ENCODE measurements around the gene ATP1A4.

Gene ATP1A4

GRCh38 chr1:160178731-160179130 is 27.3 kb downstream of the ATP1A4 start:
- DNase-seq = no peak

- no peak for DNase-seq
These were observed 27.9 kb downstream of the ATP1A4 start for GRCh38 chr1:160179336-160179735.

- DNase-seq = no peak
These were observed 34.8 kb downstream of the ATP1A4 start for GRCh38 chr1:160186246-160186645.

GRCh38 chr1:160186729-160187128 is 35.3 kb downstream of the ATP1A4 start:
- peak; percentile 59 for DNase-seq

GRCh38 chr1:160187407-160187806 is 36.0 kb downstream of the ATP1A4 start:
- no peak for DNase-seq

GRCh38 chr1:160188341-160188740 is 36.9 kb downstream of the ATP1A4 start:
- DNase-seq = no peak

- DNase-seq = peak; percentile 32
These were observed 38.5 kb downstream of the ATP1A4 start, which contains the start of gene CASQ1 for GRCh38 chr1:160189649-160190625. CASQ1 (plus strand) TSS chr1:160190575; CDS start chr1:160190752, 177 bp downstream.

GRCh38 chr1:160191756-160192155 is 40.4 kb downstream of the ATP1A4 start:
- no peak for DNase-seq

GRCh38 chr1:160192234-160192633 is 40.8 kb downstream of the ATP1A4 start:
- no peak for DNase-seq

- DNase-seq = peak; percentile 97
These were observed 41.9 kb downstream of the ATP1A4 start for GRCh38 chr1:160193091-160193819.

GRCh38 chr1:160193832-160194736 is 42.7 kb downstream of the ATP1A4 start:
- no peak for DNase-seq

GRCh38 chr1:160194737-160195059 is 43.3 kb downstream of the ATP1A4 start:
- DNase-seq = no peak

GRCh38 chr1:160196143-160196542 is 44.7 kb downstream of the ATP1A4 start:
- DNase-seq = no peak

GRCh38 chr1:160197231-160197630 is 45.8 kb downstream of the ATP1A4 start:
- no peak for DNase-seq

- DNase-seq = no peak
These were observed 49.4 kb downstream of the ATP1A4 start for GRCh38 chr1:160200786-160201185.

- DNase-seq = peak; percentile 27
These were observed 53.3 kb downstream of the ATP1A4 start for GRCh38 chr1:160204526-160205241.

GRCh38 chr1:160205242-160206035 is 54.0 kb downstream of the ATP1A4 start, which contains the start of gene PEA15:
PEA15 (plus strand) TSS chr1:160205384; CDS start chr1:160211545, 6,161 bp downstream.
- peak; percentile 81 for DNase-seq

GRCh38 chr1:160206036-160206389 is 54.6 kb downstream of the ATP1A4 start:
- peak; percentile 55 for DNase-seq

GRCh38 chr1:160206421-160207117 is 55.2 kb downstream of the ATP1A4 start:
- no peak for DNase-seq

- DNase-seq = no peak
These were observed 55.8 kb downstream of the ATP1A4 start for GRCh38 chr1:160207118-160207650.

Measured in NCI-H82 (cell line).